Measurements from ENCODE around the gene LBH.

- TF ChIP-seq, protein P1, sequence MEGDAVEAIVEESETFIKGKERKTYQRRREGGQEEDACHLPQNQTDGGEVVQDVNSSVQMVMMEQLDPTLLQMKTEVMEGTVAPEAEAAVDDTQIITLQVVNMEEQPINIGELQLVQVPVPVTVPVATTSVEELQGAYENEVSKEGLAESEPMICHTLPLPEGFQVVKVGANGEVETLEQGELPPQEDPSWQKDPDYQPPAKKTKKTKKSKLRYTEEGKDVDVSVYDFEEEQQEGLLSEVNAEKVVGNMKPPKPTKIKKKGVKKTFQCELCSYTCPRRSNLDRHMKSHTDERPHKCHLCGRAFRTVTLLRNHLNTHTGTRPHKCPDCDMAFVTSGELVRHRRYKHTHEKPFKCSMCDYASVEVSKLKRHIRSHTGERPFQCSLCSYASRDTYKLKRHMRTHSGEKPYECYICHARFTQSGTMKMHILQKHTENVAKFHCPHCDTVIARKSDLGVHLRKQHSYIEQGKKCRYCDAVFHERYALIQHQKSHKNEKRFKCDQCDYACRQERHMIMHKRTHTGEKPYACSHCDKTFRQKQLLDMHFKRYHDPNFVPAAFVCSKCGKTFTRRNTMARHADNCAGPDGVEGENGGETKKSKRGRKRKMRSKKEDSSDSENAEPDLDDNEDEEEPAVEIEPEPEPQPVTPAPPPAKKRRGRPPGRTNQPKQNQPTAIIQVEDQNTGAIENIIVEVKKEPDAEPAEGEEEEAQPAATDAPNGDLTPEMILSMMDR (IDR thresholded peaks at IDR 0.05): no peak
- no peak for TF ChIP-seq POLR2AphosphoS5 (IDR thresholded peaks at IDR 0.05)
- no peak for TF ChIP-seq EP300 (IDR thresholded peaks at IDR 0.05)
- no peak for TF ChIP-seq POLR2A (IDR thresholded peaks at IDR 0.05; ENCODE audit: low read depth)
Observed at GRCh38 chr2:30280596-30281434, 49.5 kb downstream of the LBH start.

Data from esophagus muscularis mucosa (tissue), 4 donors.